CD8-positive, alpha-beta memory T cell (primary cell): ENCODE results near the gene ACTA2. TPM values are rescaled to one million over a fixed set of nuclear protein-coding genes. Genes with fewer than 3 reads are reported as not detected.
A peak's percentile ranks its signal among the peaks of the same experiment; 100 is the strongest.

Source experiments
- CTCF ChIA-PET: fragments of 350-600 bp; sonication (Branson Sonifier 250); formaldehyde crosslinking; loops from one replicate; lab custom pipeline; 2021; ENCODE audit warnings: antibody characterized with exemption; lab: Charles Lee
- POLR2A ChIA-PET: fragments of 350-600 bp; sonication (Branson Sonifier 250); formaldehyde crosslinking; loops from one replicate; lab custom pipeline; 2021; ENCODE audit warnings: antibody characterized with exemption; lab: Charles Lee
- DNase-seq, 5 donors: peaks; one replicate each; pipeline versions ENCODE4 v3.0.0 to v3.0.0-alpha.2; 2020 to 2022; ENCODE audit warnings: mixed read lengths in 1 of 5
- H3K27ac ChIP-seq: one replicate; pipeline ENCODE4 v1.7.0; 2013; ENCODE audit warnings: low read depth, mild to moderate bottlenecking, low read length, moderate library complexity
- H3K27me3 ChIP-seq: 2 replicates; pipeline ENCODE4 v1.7.0; 2013; ENCODE audit warnings: low read length, mild to moderate bottlenecking; ENCODE audit not compliant: insufficient read depth, poor library complexity, severe bottlenecking
- H3K36me3 ChIP-seq: 2 replicates; pipeline ENCODE4 v1.7.0; 2013; ENCODE audit warnings: mild to moderate bottlenecking, low read length, moderate library complexity; ENCODE audit not compliant: insufficient read depth
- H3K4me1 ChIP-seq: 2 replicates; pipeline ENCODE4 v1.7.0; 2013; ENCODE audit warnings: mild to moderate bottlenecking, low read length, moderate library complexity; ENCODE audit not compliant: insufficient read depth
- H3K4me3 ChIP-seq: 2 replicates; pipeline ENCODE4 v1.7.0; 2013; ENCODE audit warnings: mild to moderate bottlenecking, low read length
- H3K9me3 ChIP-seq: 2 replicates; pipeline ENCODE4 v1.7.0; 2013; ENCODE audit warnings: mild to moderate bottlenecking, low read length
- H3K27ac Mint-ChIP-seq, 8 donors: one replicate each; pipeline ENCODE4 v1.8.0; 2020 to 2021; ENCODE audit warnings: mixed read lengths in 8 of 8, mild to moderate bottlenecking in 6 of 8, inconsistent platforms in 3 of 8, moderate library complexity in 3 of 8
- H3K27me3 Mint-ChIP-seq, 2 donors: one replicate each; pipeline ENCODE4 v1.8.0; 2020 to 2021; ENCODE audit warnings: mixed read lengths in 2 of 2, mild to moderate bottlenecking in 1 of 2, moderate library complexity in 1 of 2
- H3K36me3 Mint-ChIP-seq, 3 donors: one replicate each; pipeline ENCODE4 v1.8.0; 2020 to 2021; ENCODE audit warnings: mixed read lengths in 3 of 3, inconsistent platforms in 1 of 3, mild to moderate bottlenecking in 1 of 3
- H3K4me1 Mint-ChIP-seq, 3 donors: one replicate each; pipeline ENCODE4 v1.8.0; 2020 to 2021; ENCODE audit warnings: mixed read lengths in 3 of 3, inconsistent platforms in 1 of 3, mild to moderate bottlenecking in 1 of 3
- H3K4me3 Mint-ChIP-seq, 7 donors: one replicate each; pipeline ENCODE4 v1.8.0; 2020 to 2021; ENCODE audit warnings: mixed read lengths in 7 of 7, mild to moderate bottlenecking in 6 of 7, moderate library complexity in 4 of 7, inconsistent platforms in 2 of 7
- H3K9me3 Mint-ChIP-seq, 5 donors: one replicate each; pipeline ENCODE4 v1.8.0; 2020 to 2022; ENCODE audit warnings: mixed read lengths in 5 of 5, mild to moderate bottlenecking in 3 of 5, moderate library complexity in 2 of 5, inconsistent platforms in 1 of 5
- polyA plus RNA-seq: library from polyadenylated mRNA; unstranded; fragments of 300-500 nt; fragmentation: Illumina TruSeq; gene quantifications from one replicate; pipeline ENCODE4 v1.2.3, GENCODE V29; 2021
- total RNA-seq, 2 experiments: library from RNA; stranded (reverse); gene quantifications; one replicate each; pipeline ENCODE4 v1.2.3, GENCODE V29; 2021

The ACTA2 gene
- 10 to 100 TPM; 35.0 to 37.1 TPM for total RNA-seq
- 24.4 TPM for polyA plus RNA-seq

GRCh38 chr10:88952647-88953111 is at the start of gene ACTA2:
ACTA2 (minus strand) TSS chr10:88952773; CDS start chr10:88948930, 3,843 bp downstream.
- no peaks in the 10 kb centered on the region for H3K9me3 ChIP-seq
- no peaks in the 10 kb centered on the region for H3K4me1 ChIP-seq
- no peak for DNase-seq
- H3K9me3 Mint-ChIP-seq, result no peaks in the 10 kb centered on the region
- CTCF ChIA-PET, result no interaction called here
- H3K27ac ChIP-seq, result no peak within 1 kb of the TSS
- no peak within 1 kb of the TSS for H3K4me3 Mint-ChIP-seq
- H3K36me3 Mint-ChIP-seq, result peaks cover 0 to 15% (median 2%) of the 10 kb centered on the region in 3 donors
- H3K27me3 Mint-ChIP-seq, result no peaks in the 10 kb centered on the region
- no peaks in the 10 kb centered on the region for H3K36me3 ChIP-seq
- no peak within 1 kb of the TSS for H3K27ac Mint-ChIP-seq
- H3K4me1 Mint-ChIP-seq, result peaks cover 0 to 4% (median 0%) of the 10 kb centered on the region in 3 donors
- no peak within 1 kb of the TSS for H3K4me3 ChIP-seq
- H3K27me3 ChIP-seq, result no peaks in the 10 kb centered on the region
- POLR2A ChIA-PET, result no interaction called here

- Histone ChIP-seq H3K27ac (peak overlapping the region; percentile 21), H3K4me1 (peaks cover 46% of the 10 kb centered on the region), H3K4me3 (peak overlapping the region; percentile 9), H3K27me3 (no peaks in the 10 kb centered on the region), H3K9me3 (no peaks in the 10 kb centered on the region), H3K36me3 (peaks cover 5% of the 10 kb centered on the region)
- Mint-ChIP-seq H3K4me1 (peaks cover 67 to 89% (median 84%) of the 10 kb centered on the region in 3 donors), H3K9me3 (no peaks in the 10 kb centered on the region), H3K27me3 (no peaks in the 10 kb centered on the region), H3K36me3 (peaks cover 4 to 29% (median 6%) of the 10 kb centered on the region in 3 donors), H3K27ac (peak overlapping the region; percentile 57 to 97 (median 94)), H3K4me3 (peak overlapping the region; percentile 81 to 94 (median 86))
- CTCF ChIA-PET, result interaction anchor here (1.0 to 2.1 kb wide), 5 partner anchors 10 to 216 kb away, joined by 3 to 16 read pairs (median 3); partner anchors contain the start of gene FAS
- no peak for DNase-seq
- POLR2A ChIA-PET, result interaction anchor here (0.6 to 1.4 kb wide), 4 partner anchors 9 to 391 kb away, joined by 4 to 13 read pairs (median 6); partner anchors contain the start of genes FAS and IFIT1
Observed at GRCh38 chr10:89001729-89002072, 49.1 kb upstream of the ACTA2 start.

GRCh38 chr10:89001024-89001728 is 48.6 kb upstream of the ACTA2 start:
- peak overlapping the region; percentile 21 for H3K27ac ChIP-seq
- POLR2A ChIA-PET, result interaction anchor here (0.6 to 1.4 kb wide), 4 partner anchors 9 to 391 kb away, joined by 4 to 13 read pairs (median 6); partner anchors contain the start of genes FAS and IFIT1
- H3K4me3 Mint-ChIP-seq, result peak overlapping the region; percentile 81 to 94 (median 86)
- H3K4me1 ChIP-seq, result peaks cover 51% of the 10 kb centered on the region
- H3K36me3 Mint-ChIP-seq, result peaks cover 4 to 27% (median 6%) of the 10 kb centered on the region in 3 donors
- peak in 2 of 5 donors; percentile 24 to 53 for DNase-seq
- no peaks in the 10 kb centered on the region for H3K27me3 ChIP-seq
- no peaks in the 10 kb centered on the region for H3K27me3 Mint-ChIP-seq
- CTCF ChIA-PET, result interaction anchor here (1.0 to 2.1 kb wide), 8 partner anchors 10 to 216 kb away, joined by 3 to 16 read pairs (median 3); partner anchors contain the start of gene FAS
- peaks cover 69 to 90% (median 85%) of the 10 kb centered on the region in 3 donors for H3K4me1 Mint-ChIP-seq
- H3K9me3 Mint-ChIP-seq, result no peaks in the 10 kb centered on the region
- peaks cover 5% of the 10 kb centered on the region for H3K36me3 ChIP-seq
- peak overlapping the region; percentile 9 for H3K4me3 ChIP-seq
- H3K9me3 ChIP-seq, result no peaks in the 10 kb centered on the region
- H3K27ac Mint-ChIP-seq, result peak overlapping the region; percentile 57 to 97 (median 94)

- ChIA-PET CTCF (no interaction called here), POLR2A (interaction anchor here (0.6 kb wide), 1 partner anchor 62 kb away, joined by 3 read pairs; no protein-coding TSS in a partner anchor)
- H3K9me3 Mint-ChIP-seq, result no peaks in the 10 kb centered on the region
- peak overlapping the region; percentile 81 to 94 (median 86) for H3K4me3 Mint-ChIP-seq
- H3K4me3 ChIP-seq, result no peak overlapping the region
- no peaks in the 10 kb centered on the region for H3K9me3 ChIP-seq
- peaks cover 5% of the 10 kb centered on the region for H3K36me3 ChIP-seq
- H3K36me3 Mint-ChIP-seq, result peaks cover under 1 to 19% (median 5%) of the 10 kb centered on the region in 3 donors
- H3K4me1 Mint-ChIP-seq, result peaks cover 79 to 95% (median 91%) of the 10 kb centered on the region in 3 donors
- H3K27me3 ChIP-seq, result no peaks in the 10 kb centered on the region
- H3K27ac ChIP-seq, result peak overlapping the region; percentile 38
- H3K27me3 Mint-ChIP-seq, result no peaks in the 10 kb centered on the region
- H3K27ac Mint-ChIP-seq, result peak overlapping the region; percentile 57 to 97 (median 94)
- no peak for DNase-seq
- peaks cover 64% of the 10 kb centered on the region for H3K4me1 ChIP-seq
Observed at GRCh38 chr10:88999625-89000024, 47.1 kb upstream of the ACTA2 start.

- peak overlapping the region; percentile 40 to 76 (median 66) for H3K4me3 Mint-ChIP-seq
- no peaks in the 10 kb centered on the region for H3K36me3 ChIP-seq
- no peaks in the 10 kb centered on the region for H3K27me3 ChIP-seq
- peaks cover 63% of the 10 kb centered on the region for H3K4me1 ChIP-seq
- no peaks in the 10 kb centered on the region for H3K27me3 Mint-ChIP-seq
- peaks cover 83 to 98% (median 94%) of the 10 kb centered on the region in 3 donors for H3K4me1 Mint-ChIP-seq
- ChIA-PET POLR2A (no interaction called here), CTCF (interaction anchor here (0.7 to 1.4 kb wide), 4 partner anchors 14 to 64 kb away, joined by 3 to 4 read pairs (median 3); no protein-coding TSS in a partner anchor)
- peak overlapping the region; percentile 64 to 83 (median 73) for H3K27ac Mint-ChIP-seq
- H3K36me3 Mint-ChIP-seq, result peaks cover 0 to 12% (median 2%) of the 10 kb centered on the region in 3 donors
- peak in 1 of 5 donors; percentile 16 for DNase-seq
- H3K27ac ChIP-seq, result no peak overlapping the region
- H3K9me3 ChIP-seq, result no peaks in the 10 kb centered on the region
- H3K9me3 Mint-ChIP-seq, result no peaks in the 10 kb centered on the region
- H3K4me3 ChIP-seq, result no peak overlapping the region
Observed at GRCh38 chr10:88996927-88997326, 44.4 kb upstream of the ACTA2 start.

GRCh38 chr10:88995156-88995876 is 42.7 kb upstream of the ACTA2 start:
- CTCF ChIA-PET, result interaction anchor here (1.2 to 1.5 kb wide), 4 partner anchors 12 to 62 kb away, joined by 3 to 4 read pairs (median 4); no protein-coding TSS in a partner anchor
- H3K27ac Mint-ChIP-seq, result peak overlapping the region; percentile 70 to 97 (median 88)
- DNase-seq, result peak in 1 of 5 donors; percentile 14
- H3K4me3 ChIP-seq, result no peak overlapping the region
- H3K4me3 Mint-ChIP-seq, result peak overlapping the region; percentile 37 to 88 (median 64)
- H3K9me3 Mint-ChIP-seq, result no peaks in the 10 kb centered on the region
- peaks cover 0 to 25% (median 2%) of the 10 kb centered on the region in 3 donors for H3K36me3 Mint-ChIP-seq
- no peak overlapping the region for H3K27ac ChIP-seq
- no peaks in the 10 kb centered on the region for H3K27me3 Mint-ChIP-seq
- no peaks in the 10 kb centered on the region for H3K36me3 ChIP-seq
- no peaks in the 10 kb centered on the region for H3K9me3 ChIP-seq
- POLR2A ChIA-PET, result no interaction called here
- H3K27me3 ChIP-seq, result no peaks in the 10 kb centered on the region
- peaks cover 72 to 89% (median 83%) of the 10 kb centered on the region in 3 donors for H3K4me1 Mint-ChIP-seq
- peaks cover 51% of the 10 kb centered on the region for H3K4me1 ChIP-seq

- peaks cover 63% of the 10 kb centered on the region for H3K4me1 ChIP-seq
- H3K4me1 Mint-ChIP-seq, result peaks cover 74 to 89% (median 83%) of the 10 kb centered on the region in 3 donors
- H3K36me3 ChIP-seq, result no peaks in the 10 kb centered on the region
- no peak for DNase-seq
- peaks cover 0 to 26% (median under 1%) of the 10 kb centered on the region in 3 donors for H3K36me3 Mint-ChIP-seq
- ChIA-PET CTCF (interaction anchor here (1.5 to 4.8 kb wide), 4 partner anchors 13 to 60 kb away, joined by 4 to 40 read pairs (median 10); no protein-coding TSS in a partner anchor), POLR2A (no interaction called here)
- H3K27ac ChIP-seq, result no peak overlapping the region
- H3K27me3 ChIP-seq, result no peaks in the 10 kb centered on the region
- peak overlapping the region; percentile 69 to 97 (median 84) for H3K27ac Mint-ChIP-seq
- peak overlapping the region; percentile 64 to 93 (median 73) for H3K4me3 Mint-ChIP-seq
- H3K27me3 Mint-ChIP-seq, result no peaks in the 10 kb centered on the region
- H3K9me3 ChIP-seq, result no peaks in the 10 kb centered on the region
- no peak overlapping the region for H3K4me3 ChIP-seq
- H3K9me3 Mint-ChIP-seq, result no peaks in the 10 kb centered on the region
Observed at GRCh38 chr10:88994019-88994418, 41.4 kb upstream of the ACTA2 start.
